Measurements from ENCODE around the gene TMEM214.

Gene TMEM214, protein sequence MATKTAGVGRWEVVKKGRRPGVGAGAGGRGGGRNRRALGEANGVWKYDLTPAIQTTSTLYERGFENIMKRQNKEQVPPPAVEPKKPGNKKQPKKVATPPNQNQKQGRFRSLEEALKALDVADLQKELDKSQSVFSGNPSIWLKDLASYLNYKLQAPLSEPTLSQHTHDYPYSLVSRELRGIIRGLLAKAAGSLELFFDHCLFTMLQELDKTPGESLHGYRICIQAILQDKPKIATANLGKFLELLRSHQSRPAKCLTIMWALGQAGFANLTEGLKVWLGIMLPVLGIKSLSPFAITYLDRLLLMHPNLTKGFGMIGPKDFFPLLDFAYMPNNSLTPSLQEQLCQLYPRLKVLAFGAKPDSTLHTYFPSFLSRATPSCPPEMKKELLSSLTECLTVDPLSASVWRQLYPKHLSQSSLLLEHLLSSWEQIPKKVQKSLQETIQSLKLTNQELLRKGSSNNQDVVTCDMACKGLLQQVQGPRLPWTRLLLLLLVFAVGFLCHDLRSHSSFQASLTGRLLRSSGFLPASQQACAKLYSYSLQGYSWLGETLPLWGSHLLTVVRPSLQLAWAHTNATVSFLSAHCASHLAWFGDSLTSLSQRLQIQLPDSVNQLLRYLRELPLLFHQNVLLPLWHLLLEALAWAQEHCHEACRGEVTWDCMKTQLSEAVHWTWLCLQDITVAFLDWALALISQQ

GRCh38 chr2:27032495-27033252, at the start of gene TMEM214:
Gene TMEM214, plus strand, starts transcription at chr2:27032965. Its CDS starts 51 bp downstream, at chr2:27033016.
- DNase-seq: peak; percentile 49

- DNase-seq: no peak
Measured at GRCh38 chr2:26983746-26984145, 49.0 kb upstream of the TMEM214 start.

DNA sequence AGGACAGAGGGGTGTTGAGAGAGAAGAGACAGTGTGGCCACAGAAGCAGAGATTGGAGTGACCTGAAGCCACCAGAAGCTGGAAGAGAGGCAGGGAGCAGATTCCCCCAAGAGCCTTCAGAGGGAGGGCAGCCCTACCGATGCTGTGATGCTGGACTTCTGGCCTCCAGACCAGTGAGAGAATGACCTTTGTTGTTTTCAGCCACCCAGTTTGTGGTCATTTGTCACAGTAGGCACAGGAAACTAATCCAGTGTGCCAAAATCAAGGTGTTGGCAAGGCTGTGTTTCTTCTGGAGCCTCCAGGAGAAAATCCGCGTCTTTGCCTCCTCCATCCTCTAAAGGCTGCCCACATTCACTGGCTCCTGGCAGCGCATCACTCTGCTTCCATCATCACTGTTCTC, 47.0 kb upstream of the TMEM214 start:
- DNase-seq: no peak

DNA sequence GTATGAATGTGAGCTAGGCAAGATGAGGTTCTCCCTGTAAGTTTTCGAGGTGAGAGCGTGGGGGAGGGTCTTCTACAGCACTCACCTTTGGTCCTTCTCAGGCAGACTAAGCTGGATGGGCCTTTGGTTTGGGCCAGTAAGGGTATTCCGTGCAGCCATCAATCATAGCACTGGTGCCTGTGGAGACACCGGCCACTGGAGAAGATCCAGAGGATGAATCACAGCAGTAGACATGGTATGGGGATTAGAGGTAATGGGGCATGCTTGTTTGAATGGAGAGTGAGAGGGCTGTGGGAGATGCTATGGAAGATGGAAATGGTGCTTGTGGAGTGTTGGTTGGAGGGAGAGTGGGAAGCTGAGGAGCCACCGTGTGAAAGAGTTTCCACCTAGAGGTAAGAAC, 46.2 kb upstream of the TMEM214 start:
- no peak for DNase-seq

- no peak for DNase-seq
Measured at GRCh38 chr2:26988058-26988860, 44.5 kb upstream of the TMEM214 start.

DNA sequence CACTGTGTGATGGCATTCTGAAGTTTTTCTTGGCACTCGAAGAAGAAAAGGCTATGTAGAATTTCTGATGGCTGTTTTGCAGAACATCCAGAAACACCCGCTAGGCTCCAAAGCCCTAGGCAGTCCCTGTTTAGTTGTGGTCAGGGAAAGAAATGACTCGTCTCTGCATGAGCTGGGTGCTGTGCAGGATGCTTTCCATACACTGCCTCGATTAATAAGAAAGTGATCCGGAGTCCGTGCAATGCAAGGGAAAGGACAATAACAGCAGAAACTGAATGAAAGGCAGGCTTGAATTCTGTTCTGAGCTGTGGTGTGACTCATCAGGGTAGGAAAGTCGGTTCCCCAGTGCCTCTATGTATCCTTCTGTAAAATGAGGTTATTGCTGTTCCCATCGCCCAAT, 43.6 kb upstream of the TMEM214 start:
- no peak for DNase-seq

GRCh38 chr2:26991717-26992116, 41.0 kb upstream of the TMEM214 start:
- DNase-seq: no peak

- no peak for DNase-seq
Measured at GRCh38 chr2:26993768-26994167, 39.0 kb upstream of the TMEM214 start.

DNA sequence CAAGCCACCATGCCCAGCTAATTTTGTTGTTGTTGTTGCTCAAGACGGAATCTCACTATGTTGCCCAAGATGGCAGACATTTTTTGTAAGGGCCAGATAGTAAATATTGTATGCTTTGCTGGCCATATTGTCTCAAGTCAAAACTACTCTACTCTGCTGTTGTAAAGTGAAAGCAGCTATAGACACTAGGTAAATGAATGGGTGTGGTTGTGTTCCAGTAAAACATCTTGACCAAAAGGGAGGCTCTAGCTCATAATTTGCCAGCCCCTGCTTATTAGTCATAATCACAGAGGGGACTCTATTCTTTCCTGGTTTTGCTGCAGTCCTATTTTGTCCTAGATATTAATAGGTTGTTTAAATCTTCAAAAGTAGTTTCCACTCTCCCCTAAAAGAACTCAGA, 37.8 kb upstream of the TMEM214 start:
- no peak for DNase-seq

- no peak for DNase-seq
Measured at GRCh38 chr2:26997394-26997793, 35.4 kb upstream of the TMEM214 start.

DNA sequence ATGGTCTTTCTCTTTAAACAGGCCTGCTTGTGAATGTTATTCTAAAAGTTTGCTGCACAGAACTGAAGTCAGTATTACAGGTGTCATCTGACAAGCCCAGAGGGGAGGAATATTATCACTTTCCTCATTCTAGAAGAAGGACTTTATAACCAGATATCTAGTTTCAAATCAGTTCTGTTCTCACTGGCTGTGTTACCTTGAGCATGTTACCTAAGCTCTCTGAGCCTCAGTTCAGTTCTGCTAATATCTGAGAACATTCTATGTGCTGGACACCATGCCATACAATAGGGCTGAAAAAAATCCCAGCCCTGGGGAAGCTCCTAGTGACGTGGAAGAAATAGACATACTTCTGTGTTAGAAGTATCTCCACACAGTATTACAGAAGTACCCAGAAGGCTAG, 34.4 kb upstream of the TMEM214 start:
- no peak for DNase-seq

DNA sequence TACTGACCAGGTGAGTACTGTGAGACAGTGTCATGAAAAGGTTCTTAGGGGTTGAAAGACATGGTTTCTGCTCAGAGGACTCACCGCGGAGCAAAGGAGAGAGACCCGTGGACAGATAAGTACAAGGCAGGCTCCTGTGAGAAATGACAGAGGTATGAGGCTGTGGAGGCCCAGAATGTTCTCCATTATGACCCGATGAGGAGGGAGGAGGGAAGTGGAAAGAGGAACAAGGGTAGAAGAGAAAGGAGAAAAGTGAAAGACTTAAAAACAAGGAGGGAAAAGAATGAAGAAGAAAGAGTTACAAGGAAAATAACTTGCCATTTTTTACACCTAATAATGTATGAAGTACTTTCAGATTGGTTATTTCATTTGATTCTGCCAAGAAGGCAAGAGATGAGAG, 32.5 kb upstream of the TMEM214 start:
- DNase-seq: no peak

DNA sequence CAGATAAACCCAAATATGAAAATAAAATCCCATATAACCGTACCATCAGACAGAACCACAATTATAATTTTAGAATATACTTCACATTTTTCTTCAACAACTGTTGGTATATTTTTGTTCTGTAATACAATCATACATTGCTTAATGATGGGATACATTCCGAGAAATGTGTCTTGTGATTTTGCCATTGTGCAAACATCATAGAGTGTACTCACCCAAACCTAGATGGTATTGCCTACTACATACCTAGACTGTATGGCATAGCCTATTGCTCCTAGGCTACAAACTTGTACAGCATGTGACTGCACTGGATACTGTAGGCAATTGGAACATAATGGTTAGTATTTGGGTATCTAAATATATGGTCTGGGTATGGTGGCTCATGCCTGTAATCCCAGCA, 31.8 kb upstream of the TMEM214 start:
- DNase-seq: no peak

DNA sequence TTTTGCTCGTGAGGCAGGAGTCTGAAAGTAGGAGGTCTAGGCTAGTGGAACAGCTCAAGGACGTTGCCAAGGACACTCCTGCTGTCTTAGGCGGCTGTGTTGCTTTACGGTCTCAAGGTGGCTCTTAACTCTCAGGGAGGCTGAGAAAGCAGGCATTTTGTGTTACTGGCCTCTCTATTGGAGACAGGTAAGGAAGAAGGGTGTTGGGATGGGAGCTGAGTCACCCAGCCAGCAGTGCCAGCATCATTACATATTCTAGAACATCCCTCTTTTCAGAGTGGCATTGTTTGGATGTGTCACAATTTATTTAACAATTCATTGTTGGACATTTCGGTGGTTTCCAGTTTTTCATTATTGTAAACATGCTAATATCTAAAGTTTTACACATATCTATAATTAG, 30.8 kb upstream of the TMEM214 start:
- no peak for DNase-seq

- DNase-seq: no peak
Measured at GRCh38 chr2:27003007-27003406, 29.8 kb upstream of the TMEM214 start.

- DNase-seq: no peak
Measured at GRCh38 chr2:27003857-27004256, 28.9 kb upstream of the TMEM214 start.

GRCh38 chr2:27006602-27007415, 26.0 kb upstream of the TMEM214 start:
- DNase-seq: no peak

- no peak for DNase-seq
Measured at GRCh38 chr2:27007416-27008374, 25.1 kb upstream of the TMEM214 start.

- DNase-seq: no peak
Measured at GRCh38 chr2:27008678-27009077, 24.1 kb upstream of the TMEM214 start.

- DNase-seq: no peak
Measured at GRCh38 chr2:27009083-27009482, 23.7 kb upstream of the TMEM214 start.

GRCh38 chr2:27009716-27010115, 23.0 kb upstream of the TMEM214 start:
- no peak for DNase-seq

All from DMS 273 treated with DMSO at 0.1 percent for 48 hours (cell line).